Astrocyte of the spinal cord (primary cell): ENCODE measurements around the gene SMC1A.

ENCODE experiments used
- DNase-seq: peaks from one replicate; pipeline ENCODE4 v3.0.0; 2011; ENCODE audit warnings: low read depth, low spot score
- H3K4me3 ChIP-seq: 2 replicates; pipeline ENCODE4 v1.5.1; 2011; ENCODE audit warnings: low read depth, mild to moderate bottlenecking, low read length, moderate library complexity
- CTCF ChIP-seq: IDR thresholded peaks from 2 replicates; pipeline ENCODE4 v1.5.1; 2012; ENCODE audit warnings: low read depth, mild to moderate bottlenecking, low read length, inconsistent platforms
- in situ Hi-C: cut with HindIII; loops from 2 replicates; pipeline ENCODE4 v1.10.0; 2017; ENCODE audit warnings: low sequenced_read_pairs

SMC1A gene

GRCh38 chrX:53356186-53356585, 66.3 kb downstream of the SMC1A start:
- DNase-seq: no peak
- TF ChIP-seq CTCF: no peak
- in situ Hi-C loops: no loop called here
- no peak overlapping the region for H3K4me3 ChIP-seq

- no peak overlapping the region for H3K4me3 ChIP-seq
- no peak for TF ChIP-seq CTCF
- in situ Hi-C loops: no loop called here
- DNase-seq: no peak
These were observed 67.8 kb downstream of the SMC1A start for GRCh38 chrX:53354669-53355068.

- in situ Hi-C loops: no loop called here
- DNase-seq: no peak
- no peak for TF ChIP-seq CTCF
These were observed 74.5 kb downstream of the SMC1A start for GRCh38 chrX:53347948-53348347.

GRCh38 chrX:53340852-53341645, 81.4 kb downstream of the SMC1A start:
- no peak for DNase-seq
- H3K4me3 ChIP-seq: no peak overlapping the region
- no peak for TF ChIP-seq CTCF
- in situ Hi-C loops: no loop called here

More at GRCh38 chrX:53347948-53348347, 74.5 kb downstream of the SMC1A start:
- no peak overlapping the region for H3K4me3 ChIP-seq

GRCh38 chrX:53337101-53337500, 85.4 kb downstream of the SMC1A start:
- DNase-seq: no peak
- in situ Hi-C loops: no loop called here
- TF ChIP-seq CTCF: no peak
- no peak overlapping the region for H3K4me3 ChIP-seq

GRCh38 chrX:53333853-53334252, 88.6 kb downstream of the SMC1A start:
- in situ Hi-C loops: no loop called here
- no peak for DNase-seq
- TF ChIP-seq CTCF: no peak
- no peak overlapping the region for H3K4me3 ChIP-seq
